HG03432 (cell line): Measurements from ENCODE around the gene SPACA9.

Experiments used
- ATAC-seq: cut with Tn5 transposase; IDR thresholded peaks from one replicate; pipeline ENCODE4 v1.9.1; 2021; ENCODE audit warnings: mild to moderate bottlenecking, moderate library complexity; ENCODE audit not compliant: unreplicated experiment

SPACA9 gene

DNA sequence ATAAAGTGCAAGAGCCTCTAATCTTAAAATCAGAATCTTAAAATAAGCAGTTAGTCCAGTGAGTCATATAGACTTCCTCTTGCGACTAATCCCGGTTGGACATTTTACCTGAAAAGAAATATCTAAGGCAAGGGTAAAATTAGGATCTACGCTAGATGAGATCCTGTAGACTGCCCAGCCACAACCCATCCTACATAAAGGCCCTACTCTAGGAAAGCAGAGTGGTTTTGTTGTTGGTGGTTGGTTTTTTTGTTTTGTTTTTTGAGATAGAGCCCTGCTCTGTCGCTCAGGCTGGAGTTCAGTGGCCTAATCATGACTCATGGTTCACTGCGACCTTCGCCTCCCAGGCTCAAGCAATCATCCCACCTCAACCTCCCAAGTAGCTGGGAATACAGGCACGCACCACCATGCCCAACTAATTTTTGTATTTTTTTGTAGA is 58.8 kb downstream of the SPACA9 start:
- no peak for ATAC-seq

DNA sequence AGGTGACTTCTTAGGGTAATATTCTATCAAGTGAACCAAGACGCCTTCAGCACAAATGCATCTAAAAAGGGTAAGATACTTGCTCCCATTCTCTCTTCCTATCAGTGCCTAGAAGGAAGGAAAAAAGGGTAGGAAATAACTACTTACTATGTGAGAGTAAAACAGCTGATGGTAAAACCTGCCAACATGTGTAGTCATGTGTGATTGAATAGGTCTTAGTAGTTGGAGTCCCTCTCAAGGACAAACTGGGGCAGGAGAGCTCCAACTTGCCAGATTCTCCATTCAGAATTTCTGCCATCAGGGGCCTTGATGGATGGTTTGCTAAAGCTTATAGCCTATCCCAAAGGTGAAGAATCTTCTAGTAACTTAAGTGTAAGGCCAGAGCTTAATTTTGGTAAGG is 60.5 kb downstream of the SPACA9 start:
- no peak for ATAC-seq
